GM23338 (cell line): ENCODE data around the gene ZMYM5.
"Not testable (repeated sequence)": the region's sequence is repeated elsewhere in the genome, so short reads cannot be mapped to it uniquely, and the experiment has no call there.

Experiments used
- CTCF ChIP-seq, 2 experiments: fragments of 200-600 bp in 1 of 2; sonication (generic) in 1 of 2; conservative IDR thresholded peaks; 2 replicates each; pipeline versions ENCODE4 v1.5.1 to v1.6.1; 2016 to 2017; ENCODE audit warnings: antibody characterized with exemption in 2 of 2, low read depth in 2 of 2, mild to moderate bottlenecking in 2 of 2, moderate library complexity in 1 of 2
- ETS1 ChIP-seq: IDR thresholded peaks from 2 replicates; pipeline ENCODE4 v1.6.1; 2016; ENCODE audit warnings: antibody characterized with exemption
- EZH2 ChIP-seq: fragments of 200-600 bp; sonication (generic); IDR thresholded peaks from one replicate; pipeline ENCODE4 v1.8.0; 2017; ENCODE audit warnings: antibody characterized with exemption, mild to moderate bottlenecking, low read depth; ENCODE audit not compliant: unreplicated experiment
- ZNF114 ChIP-seq: fragments of 250-450 bp; sonication (Bioruptor Pico); IDR thresholded peaks from 2 replicates; pipeline ENCODE4 v1.5.0; 2020; ENCODE audit warnings: mild to moderate bottlenecking, moderate library complexity

GRCh38 chr13:19780753-19781418 is 82.6 kb downstream of the ZMYM5 start:
- TF ChIP-seq CTCF (conservative IDR thresholded peaks at IDR 0.05; ENCODE audit: low read depth in 2 of 2); EZH2; ETS1; ZNF114 (CRISPR knock-in tag): not testable (repeated sequence)
